GM20000 (cell line): ENCODE data around the gene VTI1A.
"Not testable (repeated sequence)": the region's sequence is repeated elsewhere in the genome, so short reads cannot be mapped to it uniquely, and the experiment has no call there.

Source experiments
- DNase-seq: peaks from one replicate; pipeline ENCODE4 v3.0.0; 2012; ENCODE audit warnings: low spot score
- CTCF ChIP-seq: IDR thresholded peaks from 2 replicates; pipeline ENCODE4 v1.5.1; 2012; ENCODE audit warnings: mild to moderate bottlenecking, control low read depth; ENCODE audit errors: extremely low read depth, missing control alignments

The VTI1A gene

GRCh38 chr10:112588225-112588990, 141.4 kb downstream of the VTI1A start:
- TF ChIP-seq CTCF, result no peak
- no peak for DNase-seq

- no peak for TF ChIP-seq CTCF
- DNase-seq, result no peak
These were observed 142.1 kb downstream of the VTI1A start for GRCh38 chr10:112589081-112589480.

GRCh38 chr10:112590786-112591185, 143.8 kb downstream of the VTI1A start:
- DNase-seq, result not testable (repeated sequence)

GRCh38 chr10:112593023-112593422, 146.0 kb downstream of the VTI1A start:
- TF ChIP-seq CTCF, result no peak

GRCh38 chr10:112601214-112602090, 154.4 kb downstream of the VTI1A start:
- no peak for DNase-seq
- TF ChIP-seq CTCF, result no peak

More at GRCh38 chr10:112593023-112593422, 146.0 kb downstream of the VTI1A start:
- no peak for DNase-seq

GRCh38 chr10:112603062-112603461, 156.0 kb downstream of the VTI1A start:
- TF ChIP-seq CTCF, result no peak
- no peak for DNase-seq

GRCh38 chr10:112605063-112605462, 158.0 kb downstream of the VTI1A start:
- DNase-seq, result no peak
- TF ChIP-seq CTCF, result no peak
